ENCODE data around the gene ACAP1. TPM values are rescaled to one million over a fixed set of nuclear protein-coding genes. Genes with fewer than 3 reads are reported as not detected.

The ACAP1 gene
- total RNA-seq, 1 experiment from 2014 or later = 58.6 TPM

- DNase-seq (ENCODE audit: low spot score) (no peak), ATAC-seq (no peak)
- H3K36me3 Mint-ChIP-seq = no peaks in the 10 kb centered on the region
- ChIA-PET CTCF (interaction anchor here (1.1 kb wide), 1 partner anchor 11 kb away, joined by 4 read pairs; the partner anchor contains the start of gene ACAP1), POLR2A (interaction anchor here (1.1 to 4.5 kb wide), 4 partner anchors 11 to 66 kb away, joined by 3 to 22 read pairs (median 3); partner anchors contain the start of genes ACAP1, NEURL4 and SLC2A4)
- H3K9me3 Mint-ChIP-seq = no peaks in the 10 kb centered on the region
- peaks cover 6% of the 10 kb centered on the region for H3K27me3 Mint-ChIP-seq (ENCODE audit: low read depth)
- H3K4me1 Mint-ChIP-seq = peaks cover 17% of the 10 kb centered on the region
- no peak overlapping the region for H3K4me3 Mint-ChIP-seq
- H3K27ac Mint-ChIP-seq = no peak overlapping the region
- TF ChIP-seq MLX (CRISPR knock-in tag; IDR thresholded peaks at IDR 0.05) (no peak), TEAD4 (CRISPR knock-in tag; IDR thresholded peaks at IDR 0.05) (no peak), PRDM15 (CRISPR knock-in tag; IDR thresholded peaks at IDR 0.05) (no peak), RELA (CRISPR knock-in tag; IDR thresholded peaks at IDR 0.05; ENCODE audit: borderline replicate concordance) (no peak), GRHL2 (CRISPR knock-in tag; IDR thresholded peaks at IDR 0.05; ENCODE audit: insufficient replicate concordance, severe bottlenecking) (no peak), USF1 (CRISPR knock-in tag; IDR thresholded peaks at IDR 0.05) (no peak), ZNF425 (CRISPR knock-in tag; conservative IDR thresholded peaks at IDR 0.05) (no peak), TP53 (CRISPR knock-in tag; IDR thresholded peaks at IDR 0.05) (no peak), ESRRA (CRISPR knock-in tag; IDR thresholded peaks at IDR 0.05; ENCODE audit: borderline replicate concordance) (no peak), NR1H2 (CRISPR knock-in tag; IDR thresholded peaks at IDR 0.05) (no peak)
- TF ChIP-seq, protein P1, sequence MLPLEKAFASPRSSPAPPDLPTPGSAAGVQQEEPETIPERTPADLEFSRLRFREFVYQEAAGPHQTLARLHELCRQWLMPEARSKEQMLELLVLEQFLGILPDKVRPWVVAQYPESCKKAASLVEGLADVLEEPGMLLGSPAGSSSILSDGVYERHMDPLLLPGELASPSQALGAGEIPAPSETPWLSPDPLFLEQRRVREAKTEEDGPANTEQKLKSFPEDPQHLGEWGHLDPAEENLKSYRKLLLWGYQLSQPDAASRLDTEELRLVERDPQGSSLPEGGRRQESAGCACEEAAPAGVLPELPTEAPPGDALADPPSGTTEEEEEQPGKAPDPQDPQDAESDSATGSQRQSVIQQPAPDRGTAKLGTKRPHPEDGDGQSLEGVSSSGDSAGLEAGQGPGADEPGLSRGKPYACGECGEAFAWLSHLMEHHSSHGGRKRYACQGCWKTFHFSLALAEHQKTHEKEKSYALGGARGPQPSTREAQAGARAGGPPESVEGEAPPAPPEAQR (CRISPR knock-in tag; IDR thresholded peaks at IDR 0.05) = no peak
- TF ChIP-seq, protein P2, sequence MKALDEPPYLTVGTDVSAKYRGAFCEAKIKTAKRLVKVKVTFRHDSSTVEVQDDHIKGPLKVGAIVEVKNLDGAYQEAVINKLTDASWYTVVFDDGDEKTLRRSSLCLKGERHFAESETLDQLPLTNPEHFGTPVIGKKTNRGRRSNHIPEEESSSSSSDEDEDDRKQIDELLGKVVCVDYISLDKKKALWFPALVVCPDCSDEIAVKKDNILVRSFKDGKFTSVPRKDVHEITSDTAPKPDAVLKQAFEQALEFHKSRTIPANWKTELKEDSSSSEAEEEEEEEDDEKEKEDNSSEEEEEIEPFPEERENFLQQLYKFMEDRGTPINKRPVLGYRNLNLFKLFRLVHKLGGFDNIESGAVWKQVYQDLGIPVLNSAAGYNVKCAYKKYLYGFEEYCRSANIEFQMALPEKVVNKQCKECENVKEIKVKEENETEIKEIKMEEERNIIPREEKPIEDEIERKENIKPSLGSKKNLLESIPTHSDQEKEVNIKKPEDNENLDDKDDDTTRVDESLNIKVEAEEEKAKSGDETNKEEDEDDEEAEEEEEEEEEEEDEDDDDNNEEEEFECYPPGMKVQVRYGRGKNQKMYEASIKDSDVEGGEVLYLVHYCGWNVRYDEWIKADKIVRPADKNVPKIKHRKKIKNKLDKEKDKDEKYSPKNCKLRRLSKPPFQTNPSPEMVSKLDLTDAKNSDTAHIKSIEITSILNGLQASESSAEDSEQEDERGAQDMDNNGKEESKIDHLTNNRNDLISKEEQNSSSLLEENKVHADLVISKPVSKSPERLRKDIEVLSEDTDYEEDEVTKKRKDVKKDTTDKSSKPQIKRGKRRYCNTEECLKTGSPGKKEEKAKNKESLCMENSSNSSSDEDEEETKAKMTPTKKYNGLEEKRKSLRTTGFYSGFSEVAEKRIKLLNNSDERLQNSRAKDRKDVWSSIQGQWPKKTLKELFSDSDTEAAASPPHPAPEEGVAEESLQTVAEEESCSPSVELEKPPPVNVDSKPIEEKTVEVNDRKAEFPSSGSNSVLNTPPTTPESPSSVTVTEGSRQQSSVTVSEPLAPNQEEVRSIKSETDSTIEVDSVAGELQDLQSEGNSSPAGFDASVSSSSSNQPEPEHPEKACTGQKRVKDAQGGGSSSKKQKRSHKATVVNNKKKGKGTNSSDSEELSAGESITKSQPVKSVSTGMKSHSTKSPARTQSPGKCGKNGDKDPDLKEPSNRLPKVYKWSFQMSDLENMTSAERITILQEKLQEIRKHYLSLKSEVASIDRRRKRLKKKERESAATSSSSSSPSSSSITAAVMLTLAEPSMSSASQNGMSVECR (CRISPR knock-in tag; IDR thresholded peaks at IDR 0.05; ENCODE audit: borderline replicate concordance) = no peak
- TF ChIP-seq, protein P3, sequence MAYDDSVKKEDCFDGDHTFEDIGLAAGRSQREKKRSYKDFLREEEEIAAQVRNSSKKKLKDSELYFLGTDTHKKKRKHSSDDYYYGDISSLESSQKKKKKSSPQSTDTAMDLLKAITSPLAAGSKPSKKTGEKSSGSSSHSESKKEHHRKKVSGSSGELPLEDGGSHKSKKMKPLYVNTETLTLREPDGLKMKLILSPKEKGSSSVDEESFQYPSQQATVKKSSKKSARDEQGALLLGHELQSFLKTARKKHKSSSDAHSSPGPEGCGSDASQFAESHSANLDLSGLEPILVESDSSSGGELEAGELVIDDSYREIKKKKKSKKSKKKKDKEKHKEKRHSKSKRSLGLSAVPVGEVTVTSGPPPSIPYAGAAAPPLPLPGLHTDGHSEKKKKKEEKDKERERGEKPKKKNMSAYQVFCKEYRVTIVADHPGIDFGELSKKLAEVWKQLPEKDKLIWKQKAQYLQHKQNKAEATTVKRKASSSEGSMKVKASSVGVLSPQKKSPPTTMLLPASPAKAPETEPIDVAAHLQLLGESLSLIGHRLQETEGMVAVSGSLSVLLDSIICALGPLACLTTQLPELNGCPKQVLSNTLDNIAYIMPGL (CRISPR knock-in tag; IDR thresholded peaks at IDR 0.05) = no peak
- TF ChIP-seq, protein P4, sequence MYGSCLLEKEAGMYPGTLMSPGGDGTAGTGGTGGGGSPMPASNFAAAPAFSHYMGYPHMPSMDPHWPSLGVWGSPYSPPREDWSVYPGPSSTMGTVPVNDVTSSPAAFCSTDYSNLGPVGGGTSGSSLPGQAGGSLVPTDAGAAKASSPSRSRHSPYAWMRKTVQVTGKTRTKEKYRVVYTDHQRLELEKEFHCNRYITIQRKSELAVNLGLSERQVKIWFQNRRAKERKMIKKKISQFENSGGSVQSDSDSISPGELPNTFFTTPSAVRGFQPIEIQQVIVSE (CRISPR knock-in tag; IDR thresholded peaks at IDR 0.05; ENCODE audit: borderline replicate concordance) = no peak
- TF ChIP-seq, protein P5, sequence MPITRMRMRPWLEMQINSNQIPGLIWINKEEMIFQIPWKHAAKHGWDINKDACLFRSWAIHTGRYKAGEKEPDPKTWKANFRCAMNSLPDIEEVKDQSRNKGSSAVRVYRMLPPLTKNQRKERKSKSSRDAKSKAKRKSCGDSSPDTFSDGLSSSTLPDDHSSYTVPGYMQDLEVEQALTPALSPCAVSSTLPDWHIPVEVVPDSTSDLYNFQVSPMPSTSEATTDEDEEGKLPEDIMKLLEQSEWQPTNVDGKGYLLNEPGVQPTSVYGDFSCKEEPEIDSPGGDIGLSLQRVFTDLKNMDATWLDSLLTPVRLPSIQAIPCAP (CRISPR knock-in tag; IDR thresholded peaks at IDR 0.05) = no peak
Observed at GRCh38 chr17:7347630-7348477, 11.5 kb downstream of the ACAP1 start.
